Epidermal melanocyte (primary cell): ENCODE data around the gene GMCL2.

Experiments used
- DNase-seq: peaks from one replicate; pipeline ENCODE4 v3.0.0; 2011; ENCODE audit warnings: low spot score; ENCODE audit not compliant: insufficient read length

The GMCL2 gene

DNA sequence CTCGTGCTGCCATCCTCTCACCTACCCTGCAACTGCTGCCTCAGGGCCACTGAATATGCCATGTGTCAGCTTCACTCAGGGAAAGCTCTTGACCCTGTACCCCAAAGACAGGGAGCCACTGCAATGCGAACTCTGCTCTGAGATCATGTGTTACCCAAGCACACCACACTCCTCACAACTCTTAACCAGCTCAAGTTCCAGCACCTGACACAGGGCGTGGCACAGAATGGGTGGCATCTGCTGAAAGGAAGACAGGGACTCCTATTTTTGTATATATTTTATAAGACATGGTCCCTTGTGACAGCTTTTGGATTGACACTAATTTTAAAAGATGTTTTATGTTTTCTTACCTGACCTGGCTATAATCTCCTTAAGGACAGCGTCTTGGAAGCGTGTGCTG, 34.7 kb upstream of the GMCL2 start:
- no peak for DNase-seq

DNA sequence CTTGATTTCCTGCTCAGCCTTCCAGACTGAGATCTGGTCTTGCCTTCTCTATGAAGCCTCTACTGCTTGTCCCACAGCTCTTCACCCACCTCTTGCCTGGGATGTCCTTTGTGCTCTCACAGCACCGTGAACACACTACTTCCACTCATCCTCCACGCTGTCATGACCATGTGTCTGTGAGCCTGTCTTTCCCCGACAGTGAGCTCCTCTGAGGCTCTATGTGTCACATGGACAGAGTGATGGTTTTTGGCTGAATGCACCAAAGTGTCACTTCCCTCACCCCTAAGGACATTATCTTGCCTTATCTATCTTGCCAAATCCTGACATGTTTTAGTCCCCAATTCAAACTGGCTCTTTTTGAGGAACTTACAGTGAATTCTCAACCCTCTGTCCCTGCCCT, 34.1 kb upstream of the GMCL2 start:
- DNase-seq: no peak

DNA sequence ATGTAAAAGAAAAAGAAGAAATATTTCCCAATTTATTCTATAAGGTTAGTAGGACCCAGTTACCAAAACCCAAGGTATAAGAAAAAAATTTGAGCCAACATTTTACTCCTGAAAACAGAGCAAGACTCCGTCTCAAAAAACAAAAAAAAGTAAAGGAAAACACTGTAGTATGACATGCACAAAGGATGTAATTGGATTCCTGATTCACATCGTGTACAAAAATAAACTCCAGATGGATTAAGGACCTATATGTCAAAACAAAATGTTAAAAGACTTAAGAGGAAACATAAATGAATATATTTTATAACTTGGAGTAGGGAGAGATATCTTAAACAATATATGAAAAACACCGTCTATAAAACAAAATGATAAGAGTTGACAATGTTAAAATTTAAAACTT, 31.7 kb upstream of the GMCL2 start:
- no peak for DNase-seq

DNA sequence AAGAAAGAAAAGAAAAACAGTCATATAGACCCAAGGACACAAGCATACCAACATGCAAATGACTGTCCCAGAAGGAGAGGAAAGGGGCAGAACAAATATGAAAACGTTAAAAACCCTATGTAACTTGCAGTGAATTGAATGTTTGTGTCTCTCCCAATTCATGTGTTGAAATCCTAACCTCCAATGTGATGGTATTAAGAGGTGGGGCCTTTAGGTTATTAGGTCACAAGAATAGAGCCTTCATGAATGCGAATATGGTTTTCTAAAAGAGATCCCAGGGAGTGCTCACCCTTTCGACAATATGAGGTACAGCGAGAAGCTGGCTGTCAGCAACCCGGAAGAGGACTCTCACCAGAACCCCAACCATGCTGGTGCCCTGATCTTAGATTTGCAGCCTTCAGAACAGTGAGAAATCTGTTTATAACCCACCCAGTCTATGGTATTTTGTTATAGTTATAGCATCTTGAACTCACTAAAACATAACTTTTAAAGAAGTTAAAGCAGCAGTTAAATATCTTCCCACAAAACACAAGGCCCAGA, 31.1 kb upstream of the GMCL2 start:
- no peak for DNase-seq

DNA sequence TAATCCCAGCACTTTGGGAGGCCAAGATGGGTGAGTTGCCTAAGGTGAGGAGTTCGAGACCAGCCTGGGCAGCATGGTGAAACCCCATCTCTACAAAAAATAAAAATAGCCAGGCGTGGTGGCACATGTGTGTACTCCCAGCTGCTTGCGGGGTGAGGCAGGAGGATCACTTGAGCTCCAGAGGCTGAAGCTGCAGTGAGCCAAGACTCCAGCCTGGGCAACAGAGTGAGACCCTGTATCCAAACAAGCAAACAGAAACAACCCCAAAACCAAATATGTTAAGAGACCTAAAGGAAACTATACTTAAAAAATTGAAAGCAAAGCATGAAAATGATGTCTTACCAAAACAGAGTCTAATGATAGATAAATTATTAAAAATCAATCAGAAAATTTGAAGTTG, 29.6 kb upstream of the GMCL2 start:
- no peak for DNase-seq

DNA sequence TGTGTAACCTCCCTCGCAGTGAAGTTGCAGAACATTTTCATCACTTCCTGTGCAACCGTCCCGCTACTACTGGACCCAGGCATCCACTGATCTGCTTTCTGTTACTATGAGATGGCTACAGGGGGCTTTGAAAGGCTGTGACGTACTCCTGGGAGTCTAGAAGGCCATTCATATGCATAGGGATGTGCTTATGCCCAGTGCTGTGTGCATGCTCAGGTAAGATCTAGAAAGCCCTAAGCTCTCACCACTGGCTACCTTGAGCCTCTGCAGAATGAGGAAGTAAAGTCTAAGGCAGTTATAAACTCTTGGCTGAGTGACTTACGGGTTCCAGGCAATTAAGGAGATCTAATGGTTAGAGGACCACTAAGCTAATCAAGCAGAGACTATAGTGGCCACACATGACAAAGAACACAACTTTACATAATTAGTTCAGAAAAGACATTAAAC, 28.9 kb upstream of the GMCL2 start:
- DNase-seq: no peak

DNA sequence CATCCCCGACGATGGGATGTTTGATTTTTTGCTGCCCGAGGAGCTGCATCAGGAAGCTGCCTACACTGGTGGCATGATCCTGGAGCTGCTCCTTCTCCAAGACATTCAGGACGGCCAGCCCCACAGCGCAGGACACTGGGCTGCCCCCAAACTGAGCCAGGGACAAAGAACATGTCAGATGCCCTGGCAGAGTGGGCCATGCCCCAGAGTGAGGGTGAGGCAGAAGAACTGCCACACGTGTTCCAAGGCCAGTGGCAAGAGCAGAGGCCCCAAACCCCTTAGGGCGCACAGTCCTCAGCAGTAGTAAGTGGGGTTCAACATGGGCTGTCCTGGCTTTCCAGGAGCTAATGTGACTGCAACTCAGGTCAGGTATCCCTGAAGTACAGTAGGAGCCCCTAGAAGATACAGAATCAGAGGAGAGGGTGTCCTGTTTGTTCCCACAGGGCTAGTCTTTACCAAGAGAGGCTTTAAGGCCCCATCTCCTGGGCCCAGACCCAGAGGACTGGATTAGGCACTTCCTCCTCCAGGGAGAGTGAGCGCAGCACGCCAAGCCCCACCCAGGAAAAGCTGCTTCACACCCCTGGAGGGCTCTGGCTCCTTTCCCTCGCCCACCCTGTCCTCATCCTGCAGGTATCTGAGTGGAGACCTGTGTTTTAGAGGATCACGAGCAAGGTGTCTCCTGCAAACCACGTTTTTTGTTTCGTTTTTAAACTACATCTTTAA, 28.3 kb upstream of the GMCL2 start:
- DNase-seq: no peak

DNA sequence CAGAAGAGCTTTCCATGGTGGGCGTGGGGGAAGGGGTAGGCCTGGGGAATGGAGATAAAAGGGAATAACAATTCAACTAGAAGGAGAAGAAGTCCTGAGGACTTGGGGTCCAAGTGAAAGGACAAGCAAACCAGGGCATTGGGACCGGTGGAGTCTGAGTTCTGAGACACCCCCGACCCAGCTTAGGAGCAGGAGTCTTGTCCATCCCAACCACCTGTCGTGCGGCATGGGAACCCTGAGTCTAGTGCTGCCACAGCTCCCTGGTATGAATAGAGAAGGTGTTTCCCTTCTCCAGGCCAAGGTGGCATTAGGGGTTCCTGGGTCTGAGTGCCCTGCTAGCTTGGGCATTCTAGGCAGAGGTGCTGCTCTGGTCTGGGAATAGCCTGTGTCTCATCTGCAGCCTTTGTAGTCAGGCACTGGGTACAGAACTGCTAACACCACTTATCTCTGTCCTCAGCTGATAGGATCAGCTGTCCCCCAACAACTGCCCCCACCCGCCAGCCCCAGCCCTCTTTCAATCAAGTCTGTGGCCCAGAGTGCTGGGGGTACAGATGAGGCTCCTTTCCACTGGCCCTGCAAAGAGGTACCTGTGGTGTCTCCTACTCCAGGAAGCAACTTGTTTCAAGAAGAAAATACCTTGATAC, 27.1 kb upstream of the GMCL2 start:
- no peak for DNase-seq

DNA sequence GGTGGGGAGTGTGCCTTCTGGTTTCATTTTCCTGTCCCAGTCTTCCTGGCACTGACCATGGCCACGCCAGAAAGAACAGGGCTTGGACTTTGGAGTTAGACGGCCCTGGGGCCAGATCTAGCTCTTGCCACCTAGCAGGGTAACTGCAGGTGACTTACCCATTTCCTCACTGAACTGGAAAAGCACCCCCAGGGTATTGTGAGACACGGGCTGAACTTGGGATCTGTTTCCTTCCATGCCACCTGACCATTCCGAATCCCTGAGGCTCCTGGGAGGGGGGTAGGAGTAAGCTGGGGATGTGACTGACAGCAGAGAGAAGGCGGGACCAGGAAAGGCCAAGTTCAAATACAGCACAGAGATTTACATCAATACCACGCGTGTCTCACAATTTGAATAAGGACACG, 26.6 kb upstream of the GMCL2 start:
- no peak for DNase-seq

DNA sequence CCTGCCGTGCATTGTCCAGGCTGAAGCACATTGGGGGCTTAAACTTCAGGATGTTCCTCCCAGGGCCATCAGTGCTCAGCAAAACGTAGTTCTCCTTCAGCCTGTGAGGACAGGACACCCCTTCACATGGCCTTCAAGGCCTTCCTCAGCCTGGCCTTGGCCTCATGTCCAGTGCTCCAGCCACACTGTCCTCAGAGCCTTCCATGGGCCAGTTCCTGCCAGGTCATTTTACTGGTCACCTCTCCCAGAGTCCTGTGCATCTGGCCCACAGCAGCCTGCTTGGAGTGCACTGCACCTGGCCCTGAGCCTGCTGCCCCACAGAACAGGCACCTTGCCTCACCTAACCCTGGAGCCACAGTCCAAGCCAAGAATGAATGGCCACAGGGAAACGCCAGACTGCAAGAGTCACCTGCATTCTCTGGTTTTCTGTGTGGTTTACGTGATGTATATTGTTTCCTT, 25.9 kb upstream of the GMCL2 start:
- DNase-seq: no peak

DNA sequence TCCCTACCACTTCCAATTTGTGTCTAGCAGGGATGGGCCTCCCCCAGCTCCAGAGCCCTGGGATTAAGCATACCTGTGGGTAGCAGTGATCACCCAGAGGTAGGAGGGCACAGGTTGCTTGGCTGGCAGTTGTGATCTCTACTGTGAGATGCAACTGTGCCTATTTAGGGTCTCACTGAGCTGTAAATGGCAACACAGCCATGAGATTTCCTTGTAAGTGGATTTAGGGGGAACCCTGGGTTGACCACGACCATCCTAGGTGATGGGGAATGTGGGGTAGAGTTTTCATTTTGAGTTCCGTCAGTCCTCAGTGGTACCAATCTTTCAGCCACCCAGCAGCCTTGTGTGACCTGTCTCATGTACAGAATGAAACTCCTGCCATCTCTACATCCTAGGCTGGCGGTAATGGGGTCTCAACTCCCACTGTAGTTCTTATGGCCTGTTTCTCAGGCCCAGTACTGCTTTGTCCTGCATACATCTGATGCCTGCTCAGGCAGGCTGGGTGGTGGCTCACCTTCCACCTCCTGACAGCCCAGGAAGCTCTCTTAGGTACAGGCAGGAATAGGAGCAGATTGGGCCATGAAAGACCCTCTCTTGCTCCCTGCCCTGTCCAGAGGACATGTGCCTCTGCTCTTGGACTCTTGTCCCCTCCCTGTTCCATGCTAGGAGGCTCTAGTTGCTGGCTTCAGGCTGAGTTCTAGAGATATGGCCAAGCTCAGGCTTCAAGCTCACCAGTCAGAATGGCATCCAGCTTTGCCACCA, 25.3 kb upstream of the GMCL2 start:
- DNase-seq: no peak

DNA sequence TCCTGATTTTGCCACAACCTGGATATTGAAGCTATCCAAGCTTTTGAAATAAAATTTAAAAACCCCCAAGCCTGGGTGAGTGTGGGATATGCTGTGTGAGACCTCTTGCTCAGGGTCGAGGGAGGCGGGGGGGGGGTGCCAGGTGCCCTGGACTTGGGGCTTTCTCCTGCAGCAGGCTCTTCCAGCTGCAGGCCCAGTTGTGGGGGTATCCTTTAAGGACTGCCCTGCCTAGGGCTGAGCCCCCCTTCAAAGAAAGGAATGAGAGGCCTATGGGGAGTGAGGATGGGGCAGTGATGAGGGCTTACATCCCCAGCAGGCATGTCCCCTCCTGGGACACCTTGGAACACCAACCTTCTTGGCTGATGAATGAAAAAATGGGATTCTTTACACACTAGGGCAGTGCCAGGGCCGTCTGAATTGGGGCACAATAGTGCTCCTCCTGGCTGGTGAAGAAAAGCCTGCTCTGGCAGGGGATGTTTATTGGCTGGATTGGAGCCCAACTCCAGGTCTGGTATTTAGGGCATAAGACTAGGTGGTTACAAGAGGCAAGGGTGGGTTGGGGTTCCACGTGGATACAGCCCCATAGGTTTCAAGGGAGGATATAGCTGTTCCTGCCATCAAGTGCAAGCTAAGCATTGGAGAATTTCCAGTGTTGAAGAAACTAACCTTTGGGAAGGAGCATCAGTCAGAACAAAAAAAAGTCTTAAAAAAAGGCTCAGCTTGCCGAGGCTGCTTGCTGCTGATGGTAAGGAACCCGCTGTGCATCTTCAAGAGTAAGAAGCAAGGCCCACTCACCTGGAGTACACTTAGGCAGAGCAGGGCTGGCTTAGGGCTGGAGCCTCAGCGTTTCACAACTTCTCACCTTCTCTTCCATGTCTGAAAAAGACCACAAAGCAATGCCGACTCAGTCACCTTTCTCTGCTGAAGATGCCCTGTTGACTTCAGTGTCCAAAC, 24.2 kb upstream of the GMCL2 start:
- no peak for DNase-seq

DNA sequence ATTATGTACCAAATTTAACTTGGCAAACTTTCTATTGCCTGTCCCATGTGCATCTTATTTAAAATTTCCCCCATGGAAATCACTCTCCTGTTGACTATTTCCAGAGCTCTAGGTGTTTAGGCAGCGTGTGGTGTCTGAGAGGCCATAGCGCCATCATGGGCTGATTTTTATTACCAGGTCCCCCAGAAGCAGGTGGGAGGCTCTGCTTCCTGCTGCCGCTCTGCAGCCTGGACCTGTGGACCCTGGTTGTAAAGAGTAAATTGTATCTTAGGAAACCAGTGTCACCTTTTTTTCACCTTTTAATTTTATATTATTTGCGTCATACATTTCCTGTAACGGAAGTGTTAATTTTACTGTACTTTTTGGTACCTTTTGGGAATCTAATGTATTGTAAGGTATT, 23.5 kb upstream of the GMCL2 start:
- DNase-seq: no peak

DNA sequence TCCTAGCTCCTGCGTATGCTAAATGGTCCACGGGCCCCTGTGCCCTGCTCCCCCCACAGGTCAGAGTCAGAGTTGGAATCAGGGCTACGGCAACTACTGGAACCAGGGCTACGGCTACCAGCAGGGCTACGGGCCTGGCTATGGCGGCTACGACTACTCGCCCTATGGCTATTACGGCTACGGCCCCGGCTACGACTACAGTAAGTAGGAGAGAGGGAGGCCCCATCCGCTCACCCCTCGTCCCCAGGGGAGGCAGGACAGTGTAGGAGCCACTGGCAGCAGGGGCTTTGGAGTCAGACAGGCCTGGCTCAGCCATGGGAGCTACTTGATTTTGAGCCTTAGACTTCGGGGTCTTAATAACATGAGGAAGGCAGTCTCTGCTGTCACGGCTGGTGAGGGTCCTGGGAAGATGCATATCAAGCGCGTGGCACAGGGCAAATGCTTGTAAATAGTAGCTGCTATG, 22.9 kb upstream of the GMCL2 start:
- DNase-seq: no peak

DNA sequence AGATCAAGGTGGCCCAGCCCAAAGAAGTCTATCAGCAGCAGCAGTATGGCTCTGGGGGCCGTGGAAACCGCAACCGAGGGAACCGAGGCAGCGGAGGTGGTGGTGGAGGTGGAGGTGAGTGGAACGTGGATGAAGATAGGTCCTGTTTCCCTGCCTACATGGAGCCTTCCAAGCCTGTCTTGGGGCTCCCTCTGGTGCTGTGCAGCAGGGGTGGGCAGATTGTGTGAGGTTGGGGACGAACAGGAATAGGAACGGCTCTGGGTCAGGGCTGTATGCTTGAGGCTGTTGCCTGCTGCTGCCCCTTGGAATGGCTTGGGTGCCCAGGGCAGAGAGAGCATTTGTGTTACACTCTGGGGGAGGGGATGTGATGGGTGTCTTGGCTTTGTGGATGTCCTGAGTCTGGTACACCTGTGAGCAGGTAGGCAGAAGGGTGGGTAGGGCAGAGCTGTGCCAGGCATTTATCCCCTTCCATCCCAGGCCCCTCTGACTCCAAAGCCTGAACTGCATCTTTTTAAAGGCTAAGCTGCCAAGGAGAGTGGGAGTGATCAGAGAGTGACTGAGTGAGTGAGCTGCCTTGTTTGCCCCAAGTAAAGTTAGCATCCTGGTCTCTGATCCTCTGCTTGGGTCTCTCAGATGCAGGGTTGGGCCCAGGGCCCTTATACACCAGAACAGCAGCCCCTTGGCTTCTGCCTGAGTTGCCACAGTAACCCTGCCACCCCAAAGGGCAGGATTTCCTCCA, 22.3 kb upstream of the GMCL2 start:
- DNase-seq: no peak

DNA sequence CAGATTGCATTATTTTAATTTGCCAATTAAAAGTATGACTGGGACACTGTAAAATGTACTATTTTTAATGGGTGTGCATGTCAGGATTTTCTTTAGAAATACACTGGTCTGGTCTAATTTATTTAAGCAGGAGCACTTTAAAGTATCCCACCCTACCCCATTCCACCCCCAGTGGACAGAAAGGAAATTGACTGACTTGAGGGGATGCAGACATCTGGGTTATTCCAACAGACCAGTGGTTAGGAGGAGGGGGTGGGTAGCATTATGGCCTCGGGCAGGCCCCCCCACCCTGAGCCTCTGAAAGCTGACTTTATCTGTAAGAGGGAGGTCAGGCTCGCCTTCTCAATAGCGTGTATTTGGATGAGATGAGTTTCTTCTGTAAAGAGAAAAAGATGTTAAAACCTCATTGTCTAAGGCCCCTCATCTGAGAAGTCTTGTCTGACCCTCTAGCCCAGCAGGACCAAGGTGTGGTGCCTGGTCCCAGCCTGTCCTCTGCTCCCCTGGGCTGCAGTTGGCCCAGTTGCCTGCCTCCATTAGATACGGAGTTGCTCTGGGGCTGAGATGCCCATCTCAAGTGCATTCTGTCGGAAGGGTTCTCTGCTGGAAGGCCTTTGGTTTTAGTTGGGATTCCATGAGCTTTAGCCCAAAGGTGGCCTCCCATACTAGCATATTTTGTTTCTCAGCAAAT, 21.5 kb upstream of the GMCL2 start:
- DNase-seq: no peak

DNA sequence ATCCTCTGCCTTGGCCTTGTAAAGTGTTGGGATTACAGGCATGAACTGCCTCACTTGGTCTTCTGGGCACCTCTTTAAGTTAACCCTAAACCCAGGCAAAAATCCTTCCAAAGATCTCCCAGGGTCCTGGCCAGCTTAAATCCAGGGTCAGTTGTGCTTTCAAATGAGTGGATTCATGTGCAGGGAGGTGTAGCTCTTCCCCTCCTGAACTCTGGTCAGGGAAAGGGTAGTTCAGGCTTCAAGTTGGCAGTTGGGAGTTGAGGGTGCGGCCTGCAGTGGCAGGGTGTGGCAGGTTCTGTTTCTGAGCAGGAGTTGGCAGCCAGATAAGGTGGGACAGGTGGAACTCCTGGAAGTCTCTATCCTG, 20.7 kb upstream of the GMCL2 start:
- DNase-seq: no peak

DNA sequence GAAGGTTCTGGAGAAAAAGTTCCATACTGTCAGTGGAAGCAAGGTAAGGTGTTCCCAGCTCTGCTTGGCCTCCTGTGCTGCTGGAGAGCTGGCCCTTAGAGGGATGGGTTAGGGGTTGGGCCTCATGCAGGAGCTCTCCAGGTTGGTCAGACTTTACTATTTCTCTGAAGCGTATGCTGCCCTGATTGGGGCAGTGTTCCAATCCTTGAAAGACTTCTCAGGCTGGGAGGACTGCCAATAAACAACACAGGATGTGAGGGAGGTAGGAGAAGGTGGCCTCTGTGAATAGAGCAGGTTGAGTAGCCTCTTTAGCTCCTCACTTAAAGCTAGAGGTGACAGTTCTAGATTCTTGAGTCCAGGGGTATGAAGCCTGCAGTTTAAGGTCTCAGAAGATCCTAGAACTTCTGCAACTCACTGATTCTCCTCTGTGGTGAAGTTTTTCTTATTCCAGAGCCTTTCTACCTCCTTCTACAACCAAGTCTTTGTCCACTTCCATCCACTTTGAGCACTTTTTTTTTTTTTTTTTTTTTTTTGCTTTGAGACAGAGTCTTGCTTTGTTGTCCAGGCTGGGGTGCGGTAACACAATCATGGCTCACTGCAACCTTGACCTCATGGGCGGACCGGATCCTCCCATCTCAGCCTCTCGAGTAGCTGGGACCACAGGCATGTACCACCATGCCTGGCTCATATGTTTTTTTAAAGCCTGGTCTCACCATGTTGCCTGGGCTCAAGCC, 20.2 kb upstream of the GMCL2 start:
- DNase-seq: no peak
